Right lobe of liver (tissue), 6 donors: Measurements from ENCODE around the gene KCNJ11. TPM values are rescaled to one million over a fixed set of nuclear protein-coding genes. Genes with fewer than 3 reads are reported as not detected.

ENCODE experiments used
- ATAC-seq, 4 donors: fragments of 200-7000 bp; cut with Tn5 transposase; one replicate each; pipeline ENCODE4 v1.9.1; 2020; ENCODE audit warnings: mild to moderate bottlenecking in 4 of 4, moderate library complexity in 4 of 4
- DNase-seq, 3 donors: peaks; one replicate each; pipeline ENCODE4 v3.0.0-alpha.2; 2020
- H3K27ac ChIP-seq, 3 donors: fragments of 200-600 bp; one replicate each; pipeline ENCODE4 v1.8.0; 2022
- H3K27me3 ChIP-seq, 2 donors: fragments of 200-600 bp; one replicate each; pipeline ENCODE4 v1.8.0; 2022
- H3K36me3 ChIP-seq, 4 donors: fragments of 200-600 bp; sonication (generic) in 1 of 4; one replicate each; pipeline versions ENCODE4 v1.5.1 to v1.8.0; 2017 to 2022; ENCODE audit warnings: control low read depth in 1 of 4
- H3K4me1 ChIP-seq, 4 donors: fragments of 200-600 bp; sonication (generic) in 1 of 4; one replicate each; pipeline versions ENCODE4 v1.5.1 to v1.8.0; 2017 to 2022; ENCODE audit warnings: control low read depth in 1 of 4
- H3K4me3 ChIP-seq, 3 donors: fragments of 200-600 bp; one replicate each; pipeline ENCODE4 v1.8.0; 2022
- H3K9me3 ChIP-seq, 4 donors: fragments of 200-600 bp; sonication (generic) in 1 of 4; one replicate each; pipeline versions ENCODE4 v1.5.1 to v1.8.0; 2017 to 2022; ENCODE audit warnings: control low read depth in 1 of 4
- POLR2A ChIP-seq: fragments of 450-650 bp; IDR thresholded peaks from one replicate; pipeline ENCODE4 v1.6.1; 2017; ENCODE audit warnings: antibody characterized with exemption, mild to moderate bottlenecking
- WGBS: methylation state at CpG from one replicate; pipeline ENCODE4 v1.1.6; 2018; ENCODE audit warnings: low coverage, low lambda C conversion rate; ENCODE audit not compliant: insufficient coverage; ENCODE audit errors: missing lambda C conversion rate; 5-methylcytosine and 5-hydroxymethylcytosine counted together
- intact Hi-C, 2 donors: fragments of 100-400 bp; cut with DNase I; formaldehyde crosslinking; loops; one replicate each; pipeline versions ENCODE4 v1.11.2 to v1.14.1; 2022
- total RNA-seq, 6 experiments: library from RNA; depleted of rRNA in 2 of 6; stranded (reverse); fragments of >200 nt in 2 of 6; fragmentation: NEBNext Ultra II Directional in 3 of 6; extraction: Animal tissue kit (Norgen Biotek cat#: 25700) in 3 of 6; gene quantifications; one replicate each; pipeline versions ENCODE4 v1.1.0 to v1.2.4, GENCODE V29; 2016 to 2023
- TF ChIP-seq, protein P1 (sequence below), 4 donors: fragments of 200-600 bp in 3 of 4; fragments of 450-650 bp in 1 of 4; IDR thresholded peaks; one replicate each; pipeline versions ENCODE4 v1.5.1 to v1.8.0; 2016 to 2022; ENCODE audit warnings: antibody characterized with exemption in 4 of 4, mild to moderate bottlenecking in 2 of 4
- donor health status: DM: no; HTN: yes; CAD: no.
- donor health status: DM: no; HTN: no; CAD: no.
- donor health status: DM: no; HTN: no; CAD: no.
- donor health status: DM: no; HTN: yes; CAD: no.
- donor health status: DM: no; HTN: yes; CAD: no.

Gene KCNJ11
- total RNA-seq, 6 experiments from 2014 or later: 0.93 to 3.7 (median 2.0) TPM

- intact Hi-C loops: no loop called here
- no peak overlapping the region for H3K4me3 ChIP-seq
- no peaks in the 10 kb centered on the region for H3K27me3 ChIP-seq
- ATAC-seq: no peak
- no peaks in the 10 kb centered on the region for H3K36me3 ChIP-seq
- peaks cover 0 to 12% (median 6%) of the 10 kb centered on the region in 4 donors for H3K4me1 ChIP-seq
- 83% methylated on average over 1 of the region's 2 CpGs for WGBS
- no peak overlapping the region for H3K27ac ChIP-seq
- H3K9me3 ChIP-seq: no peaks in the 10 kb centered on the region
- DNase-seq: peak in 1 of 3 donors; percentile 4
- TF ChIP-seq POLR2A: no peak
- TF ChIP-seq, protein P1, sequence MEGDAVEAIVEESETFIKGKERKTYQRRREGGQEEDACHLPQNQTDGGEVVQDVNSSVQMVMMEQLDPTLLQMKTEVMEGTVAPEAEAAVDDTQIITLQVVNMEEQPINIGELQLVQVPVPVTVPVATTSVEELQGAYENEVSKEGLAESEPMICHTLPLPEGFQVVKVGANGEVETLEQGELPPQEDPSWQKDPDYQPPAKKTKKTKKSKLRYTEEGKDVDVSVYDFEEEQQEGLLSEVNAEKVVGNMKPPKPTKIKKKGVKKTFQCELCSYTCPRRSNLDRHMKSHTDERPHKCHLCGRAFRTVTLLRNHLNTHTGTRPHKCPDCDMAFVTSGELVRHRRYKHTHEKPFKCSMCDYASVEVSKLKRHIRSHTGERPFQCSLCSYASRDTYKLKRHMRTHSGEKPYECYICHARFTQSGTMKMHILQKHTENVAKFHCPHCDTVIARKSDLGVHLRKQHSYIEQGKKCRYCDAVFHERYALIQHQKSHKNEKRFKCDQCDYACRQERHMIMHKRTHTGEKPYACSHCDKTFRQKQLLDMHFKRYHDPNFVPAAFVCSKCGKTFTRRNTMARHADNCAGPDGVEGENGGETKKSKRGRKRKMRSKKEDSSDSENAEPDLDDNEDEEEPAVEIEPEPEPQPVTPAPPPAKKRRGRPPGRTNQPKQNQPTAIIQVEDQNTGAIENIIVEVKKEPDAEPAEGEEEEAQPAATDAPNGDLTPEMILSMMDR (IDR thresholded peaks at IDR 0.05): no peak
Measured at GRCh38 chr11:17401316-17401715, 12.9 kb upstream of the KCNJ11 start.

GRCh38 chr11:17400048-17400775 is 11.8 kb upstream of the KCNJ11 start:
- Histone ChIP-seq H3K4me1 (peaks cover 0 to 3% (median 1%) of the 10 kb centered on the region in 4 donors), H3K27ac (no peak overlapping the region), H3K9me3 (no peaks in the 10 kb centered on the region), H3K4me3 (no peak overlapping the region), H3K27me3 (no peaks in the 10 kb centered on the region), H3K36me3 (no peaks in the 10 kb centered on the region)
- 71% methylated on average over 14 of the region's 19 CpGs for WGBS
- ATAC-seq (peak in 1 of 4 donors; percentile 37), DNase-seq (peak in 1 of 3 donors; percentile 14)
- intact Hi-C loops: no loop called here
- TF ChIP-seq, protein P1 (IDR thresholded peaks at IDR 0.05): no peak
- no peak for TF ChIP-seq POLR2A

DNA sequence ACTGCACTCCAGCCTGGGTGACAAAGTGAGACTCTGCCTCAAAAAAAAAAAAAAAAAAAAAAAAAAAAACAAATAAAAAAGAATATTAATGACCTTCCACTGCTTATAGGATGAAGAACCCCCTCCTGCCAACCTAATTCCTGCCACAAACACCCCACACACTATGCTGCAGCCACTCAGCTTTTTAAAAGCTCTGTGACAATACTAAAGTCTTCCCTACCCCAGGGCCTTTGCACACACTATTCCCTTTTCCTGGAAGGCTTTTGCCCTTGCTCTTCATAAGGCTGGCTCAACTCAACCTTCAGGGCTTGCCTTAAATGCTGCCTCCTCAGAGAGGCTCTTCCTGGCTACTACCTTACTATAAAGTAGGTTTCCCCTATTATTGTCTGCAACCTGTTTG is 10.8 kb upstream of the KCNJ11 start:
- no peak overlapping the region for H3K4me3 ChIP-seq
- H3K4me1 ChIP-seq: no peaks in the 10 kb centered on the region
- no peak overlapping the region for H3K27ac ChIP-seq
- intact Hi-C loops: no loop called here
- DNase-seq (no peak), ATAC-seq (no peak)
- TF ChIP-seq, protein P1 (IDR thresholded peaks at IDR 0.05): no peak
- TF ChIP-seq POLR2A: no peak
- no peaks in the 10 kb centered on the region for H3K9me3 ChIP-seq
- H3K36me3 ChIP-seq: no peaks in the 10 kb centered on the region
- no peaks in the 10 kb centered on the region for H3K27me3 ChIP-seq

- H3K27ac ChIP-seq: no peak overlapping the region
- H3K4me3 ChIP-seq: no peak overlapping the region
- DNase-seq: peak in 1 of 3 donors; percentile 10
- H3K9me3 ChIP-seq: no peaks in the 10 kb centered on the region
- no peaks in the 10 kb centered on the region for H3K36me3 ChIP-seq
- H3K4me1 ChIP-seq: no peaks in the 10 kb centered on the region
- H3K27me3 ChIP-seq: no peaks in the 10 kb centered on the region
- WGBS: no CpG with 5 or more reads among the region's 14 CpGs
- intact Hi-C loops: no loop called here
- TF ChIP-seq, protein P1 (IDR thresholded peaks at IDR 0.05): no peak
- TF ChIP-seq POLR2A: no peak
- ATAC-seq: no peak
Measured at GRCh38 chr11:17397311-17398002, 9.0 kb upstream of the KCNJ11 start.
